ENCODE results near the gene DTNB. TPM values are rescaled to one million over a fixed set of nuclear protein-coding genes. Genes with fewer than 3 reads are reported as not detected.

Gene DTNB
- total and polyA plus RNA-seq, 2 donors (not counting 3 experiments of a cell fraction or from before 2014, with no cell fraction given) = 11.5 to 17.0 TPM

- Histone ChIP-seq H2AFZ (ENCODE audit: low read depth, low read length) (no peak overlapping the region), H3K36me3 (ENCODE audit: control insufficient read depth in 2 of 2, extremely low read depth in 1 of 2, insufficient read depth in 2 of 2, low read length in 2 of 2) (no peaks in the 10 kb centered on the region), H3K27ac (ENCODE audit: insufficient read depth, low read depth, low read length) (no peak overlapping the region), H3K4me3 (replicated peaks in 1 of 3; ENCODE audit: insufficient read depth in 1 of 3, low read depth in 1 of 3, low read length in 3 of 3) (no peak overlapping the region), H3K9ac (replicated peaks; ENCODE audit: extremely low read depth, insufficient read depth, low read length) (no peak overlapping the region), H3K4me2 (ENCODE audit: insufficient read depth, low read length) (no peak overlapping the region), H3K79me2 (ENCODE audit: control insufficient read depth, insufficient read depth, low read length) (no peaks in the 10 kb centered on the region), H3K9me3 (replicated peaks; ENCODE audit: control insufficient read depth, insufficient read depth, low read length) (no peaks in the 10 kb centered on the region), H3K4me1 (ENCODE audit: control insufficient read depth, extremely low read depth, insufficient read depth, low read length) (no peaks in the 10 kb centered on the region), H3K9me1 (replicated peaks; ENCODE audit: control insufficient read depth, extremely low read depth, insufficient read depth, low read length) (no peaks in the 10 kb centered on the region), H4K20me1 (replicated peaks; ENCODE audit: control insufficient read depth, extremely low read depth, insufficient read depth, low read length) (no peaks in the 10 kb centered on the region), H3K27me3 (ENCODE audit: control insufficient read depth in 2 of 2, insufficient read depth in 2 of 2, low read length in 2 of 2) (no peaks in the 10 kb centered on the region)
- ChIA-PET CTCF (interaction anchor here (1.8 to 3.3 kb wide), 2 partner anchors 14 to 24 kb away, joined by 4 to 14 read pairs; no protein-coding TSS in a partner anchor), POLR2A (no interaction called here)
- dilution Hi-C loops (cut with MboI; ENCODE audit: extremely low pct_ligation_motif_present, low sequenced_read_pairs) (no loop called here), intact Hi-C loops (cut with micrococcal nuclease) (no loop called here)
- no peak for TF ChIP-seq MAX (IDR thresholded peaks at IDR 0.05; ENCODE audit: insufficient read depth, insufficient read length)
- TF ChIP-seq FOS (IDR thresholded peaks at IDR 0.05; ENCODE audit: borderline replicate concordance, insufficient read depth, low read length) = no peak
- TF ChIP-seq CTCF (IDR thresholded peaks at IDR 0.05; ENCODE audit: extremely low read depth in 1 of 2, insufficient read depth in 1 of 2, low read depth in 1 of 2, low read length in 2 of 2) = no peak
- DNase-seq (ENCODE audit: low read depth, low spot score) (no peak), FAIRE-seq (no peak)
- BruUV-seq (replicated peaks) = no TSS peak
These were observed 335.5 kb downstream of the DTNB start for GRCh38 chr2:25337891-25338290.

- no peak overlapping the region for H3K4me2 ChIP-seq (ENCODE audit: insufficient read depth, low read length)
- no peak overlapping the region for H2AFZ ChIP-seq (ENCODE audit: low read depth, low read length)
- no peaks in the 10 kb centered on the region for H4K20me1 ChIP-seq (replicated peaks; ENCODE audit: control insufficient read depth, extremely low read depth, insufficient read depth, low read length)
- H3K79me2 ChIP-seq (ENCODE audit: control insufficient read depth, insufficient read depth, low read length) = no peaks in the 10 kb centered on the region
- no peak overlapping the region for H3K4me3 ChIP-seq (replicated peaks in 1 of 3; ENCODE audit: insufficient read depth in 1 of 3, low read depth in 1 of 3, low read length in 3 of 3)
- TF ChIP-seq GATA2 (IDR thresholded peaks at IDR 0.05; ENCODE audit: insufficient read depth, insufficient read length, low read depth, low read length) = no peak
- TF ChIP-seq FOS (IDR thresholded peaks at IDR 0.05; ENCODE audit: borderline replicate concordance, insufficient read depth, low read length) = no peak
- TF ChIP-seq CTCF (IDR thresholded peaks at IDR 0.05; ENCODE audit: extremely low read depth in 1 of 2, insufficient read depth in 1 of 2, low read depth in 1 of 2, low read length in 2 of 2) = no peak
- TF ChIP-seq POLR2AphosphoS5 (IDR thresholded peaks at IDR 0.05; ENCODE audit: insufficient read depth, low read depth, low read length) = no peak
- no TSS peak for BruUV-seq (replicated peaks)
- DNase-seq (ENCODE audit: low read depth, low spot score) = no peak
- FAIRE-seq = no peak
- H3K9me3 ChIP-seq (replicated peaks; ENCODE audit: control insufficient read depth, insufficient read depth, low read length) = no peaks in the 10 kb centered on the region
- H3K4me1 ChIP-seq (ENCODE audit: control insufficient read depth, extremely low read depth, insufficient read depth, low read length) = no peaks in the 10 kb centered on the region
- intact Hi-C loops (cut with micrococcal nuclease) = no loop called here
- POLR2A ChIA-PET = no interaction called here
- H3K27ac ChIP-seq (ENCODE audit: insufficient read depth, low read depth, low read length) = no peak overlapping the region
- no peak overlapping the region for H3K9ac ChIP-seq (replicated peaks; ENCODE audit: extremely low read depth, insufficient read depth, low read length)
- dilution Hi-C loops (cut with MboI; ENCODE audit: extremely low pct_ligation_motif_present, low sequenced_read_pairs) = no loop called here
- H3K27me3 ChIP-seq (ENCODE audit: control insufficient read depth in 2 of 2, insufficient read depth in 2 of 2, low read length in 2 of 2) = no peaks in the 10 kb centered on the region
- H3K9me1 ChIP-seq (replicated peaks; ENCODE audit: control insufficient read depth, extremely low read depth, insufficient read depth, low read length) = no peaks in the 10 kb centered on the region
- CTCF ChIA-PET = interaction anchor here (1.8 kb wide), 1 partner anchor 13 kb away, joined by 4 read pairs; no protein-coding TSS in a partner anchor
- no peaks in the 10 kb centered on the region for H3K36me3 ChIP-seq (ENCODE audit: control insufficient read depth in 2 of 2, extremely low read depth in 1 of 2, insufficient read depth in 2 of 2, low read length in 2 of 2)
These were observed 336.1 kb downstream of the DTNB start for GRCh38 chr2:25337276-25337675.
